ENCODE measurements around the gene LMTK3. TPM values are rescaled to one million over a fixed set of nuclear protein-coding genes. Genes with fewer than 3 reads are reported as not detected.

LMTK3 gene
- total and polyA plus RNA-seq, 9 of the 15 experiments (the other 6 are each of a cell fraction or from before 2014, with no cell fraction given): 0.35 to 12.3 (median 2.0) TPM; not detected in 2

DNA sequence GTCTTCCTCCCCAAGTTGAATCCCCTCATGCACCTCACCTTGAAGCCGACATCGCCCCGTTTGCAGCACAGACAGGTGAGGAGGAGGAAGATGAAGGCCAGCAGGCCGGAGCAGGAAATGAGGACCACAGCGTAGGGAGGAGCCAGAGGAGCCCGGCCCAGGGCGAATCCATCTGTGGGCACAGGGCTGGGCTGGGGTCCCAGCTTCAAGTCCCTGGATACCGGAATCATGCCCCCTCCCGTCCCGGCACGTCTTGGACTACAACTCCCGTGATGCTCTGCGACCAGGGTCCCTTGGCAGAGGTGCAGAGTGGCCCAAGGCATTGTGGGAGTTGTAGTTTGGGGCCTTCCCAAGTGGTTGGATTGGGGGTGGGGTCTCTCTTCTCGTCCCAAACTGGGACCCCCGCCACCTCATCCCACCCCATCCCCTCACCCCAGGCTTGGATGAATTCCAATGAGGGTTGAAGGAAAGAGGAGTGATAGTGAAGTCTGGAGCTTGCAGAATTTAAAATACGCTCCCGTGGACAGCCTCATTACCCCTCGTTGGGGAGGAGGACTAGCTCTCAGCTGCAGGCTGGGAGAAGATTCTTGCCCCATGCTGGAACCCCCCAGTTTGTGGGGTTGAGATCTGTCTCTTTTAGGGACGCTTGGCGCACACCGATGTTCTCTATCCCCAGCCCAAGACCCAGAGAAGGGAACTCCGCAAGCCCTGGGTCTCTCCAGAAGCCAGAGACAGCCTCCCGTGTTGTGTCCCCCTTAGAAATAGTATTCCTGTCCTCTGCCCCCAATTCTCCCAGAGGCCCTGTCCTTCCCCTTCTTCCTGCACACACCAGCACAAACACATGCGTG is 990 bp downstream of the LMTK3 start (continued):
- TF ChIP-seq, protein P1, sequence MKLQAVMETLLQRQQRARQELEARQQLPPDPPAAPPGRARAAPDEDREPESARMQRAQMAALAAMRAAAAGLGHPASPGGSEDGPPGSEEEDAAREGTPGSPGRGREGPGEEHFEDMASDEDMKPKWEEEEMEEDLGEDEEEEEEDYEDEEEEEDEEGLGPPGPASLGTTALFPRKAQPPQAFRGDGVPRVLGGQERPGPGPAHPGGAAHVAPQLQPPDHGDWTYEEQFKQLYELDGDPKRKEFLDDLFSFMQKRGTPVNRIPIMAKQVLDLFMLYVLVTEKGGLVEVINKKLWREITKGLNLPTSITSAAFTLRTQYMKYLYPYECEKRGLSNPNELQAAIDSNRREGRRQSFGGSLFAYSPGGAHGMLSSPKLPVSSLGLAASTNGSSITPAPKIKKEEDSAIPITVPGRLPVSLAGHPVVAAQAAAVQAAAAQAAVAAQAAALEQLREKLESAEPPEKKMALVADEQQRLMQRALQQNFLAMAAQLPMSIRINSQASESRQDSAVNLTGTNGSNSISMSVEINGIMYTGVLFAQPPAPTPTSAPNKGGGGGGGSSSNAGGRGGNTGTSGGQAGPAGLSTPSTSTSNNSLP (IDR thresholded peaks at IDR 0.05; ENCODE audit: borderline replicate concordance, low read depth, low read length): no peak
- TF ChIP-seq MBD2 (IDR thresholded peaks at IDR 0.05; ENCODE audit: borderline replicate concordance, low read depth): peak; percentile 76
- TF ChIP-seq PCBP2 (IDR thresholded peaks at IDR 0.05; ENCODE audit: low read depth, low read length, poor library complexity, severe bottlenecking): no peak
- TF ChIP-seq EWSR1 (IDR thresholded peaks at IDR 0.05; ENCODE audit: borderline replicate concordance, low read depth, partially characterized antibody): no peak
- TF ChIP-seq ZNF766 (CRISPR knock-in tag; conservative IDR thresholded peaks at IDR 0.05): peak; percentile 94
- TF ChIP-seq CBFA2T2 (conservative IDR thresholded peaks at IDR 0.05): no peak
- TF ChIP-seq, protein P2, sequence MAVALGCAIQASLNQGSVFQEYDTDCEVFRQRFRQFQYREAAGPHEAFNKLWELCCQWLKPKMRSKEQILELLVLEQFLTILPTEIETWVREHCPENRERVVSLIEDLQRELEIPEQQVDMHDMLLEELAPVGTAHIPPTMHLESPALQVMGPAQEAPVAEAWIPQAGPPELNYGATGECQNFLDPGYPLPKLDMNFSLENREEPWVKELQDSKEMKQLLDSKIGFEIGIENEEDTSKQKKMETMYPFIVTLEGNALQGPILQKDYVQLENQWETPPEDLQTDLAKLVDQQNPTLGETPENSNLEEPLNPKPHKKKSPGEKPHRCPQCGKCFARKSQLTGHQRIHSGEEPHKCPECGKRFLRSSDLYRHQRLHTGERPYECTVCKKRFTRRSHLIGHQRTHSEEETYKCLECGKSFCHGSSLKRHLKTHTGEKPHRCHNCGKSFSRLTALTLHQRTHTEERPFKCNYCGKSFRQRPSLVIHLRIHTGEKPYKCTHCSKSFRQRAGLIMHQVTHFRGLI (CRISPR knock-in tag; IDR thresholded peaks at IDR 0.05): no peak
- no peak for TF ChIP-seq MCM3 (IDR thresholded peaks at IDR 0.05)
- no peak for TF ChIP-seq SIN3B (IDR thresholded peaks at IDR 0.05; ENCODE audit: low read depth)
- TF ChIP-seq NELFE (IDR thresholded peaks at IDR 0.05; ENCODE audit: insufficient read depth, insufficient read length): no peak
- no peak for TF ChIP-seq ESRRB (CRISPR knock-in tag; IDR thresholded peaks at IDR 0.05; ENCODE audit: borderline replicate concordance)
- TF ChIP-seq, protein P3, sequence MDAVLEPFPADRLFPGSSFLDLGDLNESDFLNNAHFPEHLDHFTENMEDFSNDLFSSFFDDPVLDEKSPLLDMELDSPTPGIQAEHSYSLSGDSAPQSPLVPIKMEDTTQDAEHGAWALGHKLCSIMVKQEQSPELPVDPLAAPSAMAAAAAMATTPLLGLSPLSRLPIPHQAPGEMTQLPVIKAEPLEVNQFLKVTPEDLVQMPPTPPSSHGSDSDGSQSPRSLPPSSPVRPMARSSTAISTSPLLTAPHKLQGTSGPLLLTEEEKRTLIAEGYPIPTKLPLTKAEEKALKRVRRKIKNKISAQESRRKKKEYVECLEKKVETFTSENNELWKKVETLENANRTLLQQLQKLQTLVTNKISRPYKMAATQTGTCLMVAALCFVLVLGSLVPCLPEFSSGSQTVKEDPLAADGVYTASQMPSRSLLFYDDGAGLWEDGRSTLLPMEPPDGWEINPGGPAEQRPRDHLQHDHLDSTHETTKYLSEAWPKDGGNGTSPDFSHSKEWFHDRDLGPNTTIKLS (IDR thresholded peaks at IDR 0.05; ENCODE audit: borderline replicate concordance, low read depth): peak; percentile 71; the same call in 1 of the 2 replicates
- TF ChIP-seq MXI1 (IDR thresholded peaks at IDR 0.05; ENCODE audit: low read depth, low read length): no peak
- TF ChIP-seq RBM17 (IDR thresholded peaks at IDR 0.05; ENCODE audit: borderline replicate concordance, low read depth, low read length): no peak
- TF ChIP-seq, protein P4, sequence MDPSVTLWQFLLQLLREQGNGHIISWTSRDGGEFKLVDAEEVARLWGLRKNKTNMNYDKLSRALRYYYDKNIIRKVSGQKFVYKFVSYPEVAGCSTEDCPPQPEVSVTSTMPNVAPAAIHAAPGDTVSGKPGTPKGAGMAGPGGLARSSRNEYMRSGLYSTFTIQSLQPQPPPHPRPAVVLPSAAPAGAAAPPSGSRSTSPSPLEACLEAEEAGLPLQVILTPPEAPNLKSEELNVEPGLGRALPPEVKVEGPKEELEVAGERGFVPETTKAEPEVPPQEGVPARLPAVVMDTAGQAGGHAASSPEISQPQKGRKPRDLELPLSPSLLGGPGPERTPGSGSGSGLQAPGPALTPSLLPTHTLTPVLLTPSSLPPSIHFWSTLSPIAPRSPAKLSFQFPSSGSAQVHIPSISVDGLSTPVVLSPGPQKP (CRISPR knock-in tag; IDR thresholded peaks at IDR 0.05): no peak
- TF ChIP-seq ZNF347 (CRISPR knock-in tag; IDR thresholded peaks at IDR 0.05; ENCODE audit: low read depth): no peak
- TF ChIP-seq RAD21 (CRISPR knock-in tag; conservative IDR thresholded peaks at IDR 0.05 in 1 of 2, IDR thresholded peaks at IDR 0.05 in 1 of 2): no peak
- peak; percentile 43; the same call in 1 of the 2 replicates for TF ChIP-seq ZNF175 (CRISPR knock-in tag; IDR thresholded peaks at IDR 0.05; ENCODE audit: low read depth)
- TF ChIP-seq, protein P5, sequence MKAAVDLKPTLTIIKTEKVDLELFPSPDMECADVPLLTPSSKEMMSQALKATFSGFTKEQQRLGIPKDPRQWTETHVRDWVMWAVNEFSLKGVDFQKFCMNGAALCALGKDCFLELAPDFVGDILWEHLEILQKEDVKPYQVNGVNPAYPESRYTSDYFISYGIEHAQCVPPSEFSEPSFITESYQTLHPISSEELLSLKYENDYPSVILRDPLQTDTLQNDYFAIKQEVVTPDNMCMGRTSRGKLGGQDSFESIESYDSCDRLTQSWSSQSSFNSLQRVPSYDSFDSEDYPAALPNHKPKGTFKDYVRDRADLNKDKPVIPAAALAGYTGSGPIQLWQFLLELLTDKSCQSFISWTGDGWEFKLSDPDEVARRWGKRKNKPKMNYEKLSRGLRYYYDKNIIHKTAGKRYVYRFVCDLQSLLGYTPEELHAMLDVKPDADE (conservative IDR thresholded peaks at IDR 0.05; ENCODE audit: control insufficient read depth, low read depth, low read length): peak; percentile 95
- no peak for TF ChIP-seq ARNT (IDR thresholded peaks at IDR 0.05)
